IPS-18a (cell line): ENCODE results near the gene BAHD1.

Experiments
- H3K27ac ChIP-seq: one replicate; pipeline ENCODE4 v1.5.1; 2013; ENCODE audit warnings: low read length
- H3K27me3 ChIP-seq: one replicate; pipeline ENCODE4 v1.6.1; 2013; ENCODE audit warnings: mild to moderate bottlenecking, low read length; ENCODE audit not compliant: control insufficient read depth, insufficient read depth
- H3K36me3 ChIP-seq: one replicate; pipeline ENCODE4 v1.6.1; 2013; ENCODE audit warnings: low read depth, low read length; ENCODE audit not compliant: control insufficient read depth
- H3K4me1 ChIP-seq: one replicate; pipeline ENCODE4 v1.6.1; 2013; ENCODE audit warnings: low read depth, low read length; ENCODE audit not compliant: control insufficient read depth
- H3K4me3 ChIP-seq: one replicate; pipeline ENCODE4 v1.5.1; 2013; ENCODE audit warnings: low read length
- H3K9ac ChIP-seq: one replicate; pipeline ENCODE4 v1.6.1; 2013; ENCODE audit warnings: mild to moderate bottlenecking, low read length, moderate library complexity
- H3K9me3 ChIP-seq: one replicate; pipeline ENCODE4 v1.6.1; 2013; ENCODE audit warnings: low read depth, low read length; ENCODE audit not compliant: control insufficient read depth

The BAHD1 gene

DNA sequence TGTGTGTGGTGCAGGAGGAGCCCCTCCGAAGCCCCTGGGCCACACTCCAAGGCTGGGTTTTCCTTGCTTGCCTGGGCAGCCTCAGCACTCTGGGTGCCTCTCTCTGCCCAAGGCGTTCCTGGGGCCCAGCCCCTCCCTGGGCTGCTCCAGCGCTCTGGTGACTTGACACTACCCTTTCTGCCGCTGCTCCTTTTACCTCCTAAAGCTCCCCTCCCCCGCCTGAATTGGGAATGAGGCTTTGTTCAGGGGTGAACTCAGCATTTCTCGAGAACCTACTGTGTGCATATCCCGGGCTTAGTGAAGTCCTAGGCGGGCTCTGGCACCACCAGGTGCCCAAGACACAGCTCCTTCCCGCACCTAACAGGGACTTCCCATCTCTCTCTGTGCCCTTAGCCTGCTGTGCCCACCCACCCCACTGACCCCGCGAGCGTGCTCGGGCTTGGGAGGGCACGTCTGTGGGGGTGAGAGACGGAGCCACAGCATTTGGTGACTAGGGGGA, 1.2 kb upstream of the BAHD1 start:
- Histone ChIP-seq H3K9me3 (no peaks in the 10 kb centered on the region), H3K36me3 (no peaks in the 10 kb centered on the region), H3K4me3 (peak overlapping the region; percentile 87), H3K9ac (peak overlapping the region; percentile 94), H3K4me1 (peaks cover 42% of the 10 kb centered on the region), H3K27ac (peak overlapping the region; percentile 79), H3K27me3 (peaks cover 36% of the 10 kb centered on the region)

DNA sequence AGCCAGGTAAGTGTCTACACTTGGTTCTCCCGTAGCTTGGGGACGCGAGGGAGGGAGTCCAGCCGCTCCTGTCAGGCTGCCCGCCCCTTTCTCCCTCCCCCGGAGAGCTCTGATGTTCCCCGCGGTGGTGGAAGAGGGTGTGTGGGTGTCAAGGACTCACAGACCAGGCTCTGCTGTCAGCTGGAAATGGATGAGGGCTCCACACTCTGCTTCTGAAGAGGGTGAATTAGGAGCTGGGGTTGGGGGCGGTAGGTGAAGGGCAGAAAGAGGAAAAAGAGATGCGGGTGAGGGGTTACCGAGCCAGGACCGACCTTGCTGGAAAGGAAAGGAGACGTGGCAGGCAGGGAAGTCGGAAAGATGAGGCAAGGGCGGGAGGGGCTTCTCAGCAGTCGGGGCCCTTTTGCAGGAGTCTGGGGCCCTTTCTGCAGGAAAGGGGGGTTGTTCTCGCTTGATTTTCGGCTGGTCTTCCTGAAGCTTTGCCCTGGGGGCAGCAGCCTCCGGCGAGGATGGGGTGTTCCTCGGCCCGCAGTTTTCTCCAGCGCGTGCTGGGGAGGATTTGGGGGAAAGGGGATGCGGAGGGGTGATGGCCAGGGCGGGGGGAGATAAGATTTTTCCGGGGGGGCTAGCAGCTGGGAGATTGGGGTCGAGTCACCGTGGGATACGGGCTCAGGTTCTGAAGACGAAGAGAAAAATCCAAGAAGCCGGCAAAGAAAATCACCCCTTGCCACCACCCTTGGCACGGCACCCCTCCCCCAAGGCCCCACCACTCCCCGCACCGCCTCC, 602 bp upstream of the BAHD1 start:
- Histone ChIP-seq H3K9ac (peak overlapping the region; percentile 94), H3K27me3 (peaks cover 30% of the 10 kb centered on the region), H3K4me1 (peaks cover 45% of the 10 kb centered on the region), H3K4me3 (peak overlapping the region; percentile 87), H3K9me3 (no peaks in the 10 kb centered on the region), H3K27ac (peak overlapping the region; percentile 79), H3K36me3 (no peaks in the 10 kb centered on the region)

DNA sequence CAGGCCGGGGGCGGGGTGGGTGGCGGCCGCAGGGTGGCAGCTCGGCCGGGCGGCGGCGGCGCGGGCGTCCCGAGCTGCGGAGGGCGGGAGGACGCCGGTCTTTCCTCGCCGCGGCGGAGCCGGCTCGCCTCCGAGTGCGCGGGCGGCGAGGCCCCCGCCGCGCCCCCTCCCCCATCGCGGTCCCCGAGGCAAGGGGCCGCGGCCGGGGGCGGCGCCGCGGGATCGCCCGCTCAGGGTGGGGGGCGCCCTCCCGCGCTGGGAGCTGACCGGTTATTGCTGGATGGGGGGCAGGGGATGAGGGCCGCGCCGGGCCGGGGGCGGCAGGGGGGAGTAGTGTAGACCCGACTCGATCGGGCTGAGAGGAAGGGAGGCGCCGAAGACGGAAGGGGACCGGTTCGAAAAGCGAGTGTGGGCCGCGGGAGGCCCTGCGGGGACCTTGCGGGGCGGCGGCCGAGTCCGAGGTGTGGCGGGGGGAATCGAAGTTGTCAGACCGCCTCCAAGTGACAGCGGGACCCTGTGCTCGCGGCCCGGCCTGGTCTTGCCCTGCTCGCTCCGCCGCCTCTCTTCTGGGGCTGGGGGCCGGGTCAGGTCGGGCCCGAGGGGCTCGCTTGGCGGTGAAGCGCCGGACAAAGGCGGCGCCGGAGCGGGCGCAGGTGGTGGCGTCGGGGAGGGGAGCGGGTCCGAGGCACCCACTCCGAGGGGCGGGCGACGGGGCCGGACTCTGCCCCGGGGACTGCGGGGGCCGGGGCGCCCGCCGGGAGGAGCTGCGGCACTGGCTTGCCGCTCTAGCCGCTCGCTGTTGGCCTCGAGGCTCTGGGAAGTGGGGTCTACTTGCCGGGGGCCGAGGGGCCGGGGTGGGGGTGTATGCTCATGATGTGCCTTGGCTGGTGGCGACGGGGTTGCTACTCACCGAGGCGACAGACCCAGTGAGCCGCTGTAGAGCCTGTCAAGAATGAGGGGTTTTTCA, 1.1 kb downstream of the BAHD1 start:
- H3K27me3 ChIP-seq: peaks cover 15% of the 10 kb centered on the region
- H3K27ac ChIP-seq: no peak overlapping the region
- no peaks in the 10 kb centered on the region for H3K9me3 ChIP-seq
- H3K36me3 ChIP-seq: peaks cover 4% of the 10 kb centered on the region
- peaks cover 53% of the 10 kb centered on the region for H3K4me1 ChIP-seq
- peak overlapping the region; percentile 62 for H3K4me3 ChIP-seq
- peak overlapping the region; percentile 60 for H3K9ac ChIP-seq

DNA sequence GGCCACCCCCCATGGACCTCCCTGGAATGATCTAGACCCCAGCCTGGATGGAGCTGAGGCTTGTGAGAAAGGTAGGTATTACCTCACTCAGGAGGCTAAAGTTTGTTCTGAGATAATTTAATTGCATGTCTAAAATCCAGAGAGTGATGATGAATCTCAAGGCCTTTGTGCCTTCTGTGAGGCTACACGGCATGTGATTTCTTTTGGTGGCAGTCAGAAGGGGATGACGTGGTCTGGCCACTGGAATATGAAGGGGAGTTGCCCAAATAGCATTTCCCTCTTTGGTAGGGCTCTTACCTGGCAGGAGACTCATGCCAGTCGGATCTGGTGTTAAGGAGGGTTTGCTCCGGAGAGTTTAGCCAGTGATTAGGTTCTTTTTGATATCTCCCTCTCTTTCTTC, 2.5 kb downstream of the BAHD1 start:
- H3K9ac ChIP-seq: no peak overlapping the region
- peaks cover 47% of the 10 kb centered on the region for H3K4me1 ChIP-seq
- H3K9me3 ChIP-seq: no peaks in the 10 kb centered on the region
- H3K27me3 ChIP-seq: peaks cover under 1% of the 10 kb centered on the region
- H3K4me3 ChIP-seq: no peak overlapping the region
- no peak overlapping the region for H3K27ac ChIP-seq
- H3K36me3 ChIP-seq: peaks cover 6% of the 10 kb centered on the region

DNA sequence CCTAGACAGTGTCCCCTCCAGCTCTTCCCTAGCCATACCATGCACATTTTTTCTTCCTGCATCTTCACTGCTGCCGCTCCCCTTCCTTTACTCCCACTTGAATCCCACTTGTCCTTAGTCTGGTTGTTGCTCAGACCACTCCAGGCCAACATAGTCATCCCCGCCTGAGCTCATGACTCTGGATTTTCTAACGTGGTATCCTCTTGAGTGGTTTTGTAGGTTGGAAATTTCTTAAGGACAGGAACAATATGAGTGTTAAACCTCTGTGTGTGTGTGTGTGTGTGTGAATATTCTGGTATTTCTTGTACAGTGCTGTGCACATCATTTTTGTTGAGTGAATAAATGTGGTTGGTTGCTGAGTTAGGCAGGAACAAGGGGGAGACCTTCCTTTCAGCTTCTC, 3.1 kb downstream of the BAHD1 start:
- Histone ChIP-seq H3K9ac (no peak overlapping the region), H3K27me3 (no peaks in the 10 kb centered on the region), H3K9me3 (no peaks in the 10 kb centered on the region), H3K27ac (no peak overlapping the region), H3K4me1 (peaks cover 42% of the 10 kb centered on the region), H3K36me3 (peaks cover 6% of the 10 kb centered on the region), H3K4me3 (no peak overlapping the region)

DNA sequence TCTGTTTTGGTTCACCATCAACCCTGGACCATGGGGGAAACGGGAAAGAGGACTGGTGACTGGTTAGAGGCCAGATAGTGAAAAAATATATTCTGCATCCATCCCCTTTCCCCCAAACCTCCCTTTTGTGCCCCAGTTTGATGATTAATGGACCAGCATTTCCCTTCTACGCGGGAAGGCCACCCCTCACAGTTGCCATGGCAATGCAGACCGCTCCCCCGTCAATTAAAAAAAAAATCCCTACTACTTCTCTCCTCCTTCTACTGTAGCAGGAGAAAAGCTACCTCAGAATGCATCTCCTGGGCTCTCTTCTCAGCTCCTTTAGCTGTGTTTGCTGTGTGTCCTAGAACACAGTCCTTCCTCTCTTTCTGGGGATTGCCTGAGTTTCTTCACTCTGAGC, 4.0 kb downstream of the BAHD1 start:
- Histone ChIP-seq H3K9ac (no peak overlapping the region), H3K4me3 (peak overlapping the region; percentile 10), H3K4me1 (peaks cover 36% of the 10 kb centered on the region), H3K27me3 (no peaks in the 10 kb centered on the region), H3K9me3 (no peaks in the 10 kb centered on the region), H3K27ac (no peak overlapping the region), H3K36me3 (peaks cover 6% of the 10 kb centered on the region)

DNA sequence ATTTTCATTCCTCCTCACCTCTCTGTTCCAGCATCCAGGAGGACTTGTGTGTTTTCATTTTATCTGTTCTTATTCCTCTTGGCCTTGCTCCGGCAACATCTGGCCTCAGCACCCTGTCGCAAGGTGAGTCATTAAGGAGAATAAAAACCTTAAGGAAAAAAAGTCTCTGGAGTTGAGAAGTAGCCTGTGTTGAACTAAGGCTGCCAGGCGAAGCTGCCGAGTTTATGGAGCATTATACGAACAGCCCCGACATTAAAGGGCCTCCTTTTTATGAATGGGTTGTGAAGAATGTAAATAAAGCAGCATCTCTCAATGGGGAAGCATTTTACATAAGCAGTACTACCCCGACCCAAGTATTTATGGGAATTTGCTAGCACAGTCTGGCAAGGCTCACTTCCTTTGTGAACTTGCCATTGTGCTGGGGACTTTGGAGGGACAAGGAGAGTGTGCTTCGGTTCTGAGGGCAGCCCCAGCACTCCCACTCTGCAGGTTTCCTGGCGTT, 4.7 kb downstream of the BAHD1 start:
- Histone ChIP-seq H3K4me3 (peak overlapping the region; percentile 19), H3K4me1 (peaks cover 36% of the 10 kb centered on the region), H3K9ac (peak overlapping the region; percentile 20), H3K9me3 (no peaks in the 10 kb centered on the region), H3K27me3 (no peaks in the 10 kb centered on the region), H3K27ac (peak overlapping the region; percentile 18), H3K36me3 (peaks cover 6% of the 10 kb centered on the region)

DNA sequence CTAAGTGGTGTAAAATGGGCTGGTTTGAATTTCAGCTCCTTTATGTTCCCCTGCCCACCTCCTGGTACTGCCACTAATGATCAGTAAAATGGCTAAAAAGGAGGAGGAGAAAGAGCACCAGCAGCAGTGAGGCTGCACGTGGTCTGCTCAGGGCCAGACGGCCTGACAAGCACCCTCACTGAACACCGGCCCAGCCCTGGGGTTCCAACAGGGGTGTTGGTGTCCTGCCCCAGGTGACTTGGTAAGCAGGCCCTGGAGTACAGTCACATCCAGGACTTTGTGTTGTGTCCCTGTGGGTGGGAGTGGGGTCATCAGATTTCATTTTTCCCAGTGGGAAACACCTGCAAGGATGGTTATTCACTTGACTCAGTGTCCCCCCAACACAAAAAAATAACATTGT, 5.4 kb downstream of the BAHD1 start:
- H3K9me3 ChIP-seq: no peaks in the 10 kb centered on the region
- H3K4me1 ChIP-seq: peaks cover 37% of the 10 kb centered on the region
- H3K27me3 ChIP-seq: no peaks in the 10 kb centered on the region
- H3K36me3 ChIP-seq: peaks cover 6% of the 10 kb centered on the region
- peak overlapping the region; percentile 18 for H3K27ac ChIP-seq
- H3K4me3 ChIP-seq: no peak overlapping the region
- H3K9ac ChIP-seq: peak overlapping the region; percentile 20

DNA sequence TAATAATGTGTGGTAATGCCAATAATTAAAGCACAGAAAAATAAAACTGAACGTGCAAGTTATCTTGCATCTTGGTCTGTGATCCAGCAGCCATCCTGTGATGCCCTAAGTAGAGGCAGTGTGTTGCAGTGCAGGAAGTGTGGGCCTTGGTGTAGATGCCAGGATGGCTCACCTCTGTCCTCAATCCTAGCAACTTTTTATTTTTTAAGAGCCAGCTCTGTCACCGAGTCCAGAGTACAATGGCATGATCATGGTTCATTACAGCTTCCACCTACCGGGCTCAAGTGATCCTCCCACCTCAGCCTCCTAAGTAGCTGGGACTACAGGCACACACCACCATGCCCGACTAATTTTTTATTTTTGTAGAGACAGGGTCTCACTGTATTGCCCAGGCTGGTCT, 7.6 kb downstream of the BAHD1 start:
- no peak overlapping the region for H3K27ac ChIP-seq

DNA sequence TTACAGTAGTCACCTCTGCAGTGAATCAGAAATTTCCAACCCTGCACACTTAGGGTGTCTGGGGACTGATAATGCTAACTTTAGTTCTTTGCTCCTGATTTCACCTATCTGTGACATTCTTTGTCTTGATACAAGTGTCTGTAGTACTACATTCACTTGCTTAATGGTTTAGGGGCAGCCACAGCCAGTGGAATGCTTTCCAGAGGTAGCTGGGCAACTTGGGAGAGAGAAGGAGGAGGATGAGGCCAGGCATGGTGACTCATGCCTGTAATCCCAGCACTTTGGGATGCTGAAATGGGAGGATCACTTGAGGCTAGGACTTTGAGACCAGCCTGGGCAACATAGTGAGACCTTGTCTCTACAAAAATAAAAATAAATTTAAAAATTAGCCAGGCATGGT, 8.5 kb downstream of the BAHD1 start:
- H3K4me1 ChIP-seq: peaks cover 43% of the 10 kb centered on the region
- H3K9me3 ChIP-seq: no peaks in the 10 kb centered on the region
- peaks cover 6% of the 10 kb centered on the region for H3K36me3 ChIP-seq
- no peaks in the 10 kb centered on the region for H3K27me3 ChIP-seq
- H3K9ac ChIP-seq: no peak overlapping the region
- no peak overlapping the region for H3K4me3 ChIP-seq
- H3K27ac ChIP-seq: no peak overlapping the region

More for the DNA sequence above, 7.6 kb downstream of the BAHD1 start:
- H3K4me3 ChIP-seq: no peak overlapping the region
- H3K27me3 ChIP-seq: no peaks in the 10 kb centered on the region
- H3K9me3 ChIP-seq: no peaks in the 10 kb centered on the region
- no peak overlapping the region for H3K9ac ChIP-seq
- peaks cover 6% of the 10 kb centered on the region for H3K36me3 ChIP-seq
- H3K4me1 ChIP-seq: peaks cover 45% of the 10 kb centered on the region

DNA sequence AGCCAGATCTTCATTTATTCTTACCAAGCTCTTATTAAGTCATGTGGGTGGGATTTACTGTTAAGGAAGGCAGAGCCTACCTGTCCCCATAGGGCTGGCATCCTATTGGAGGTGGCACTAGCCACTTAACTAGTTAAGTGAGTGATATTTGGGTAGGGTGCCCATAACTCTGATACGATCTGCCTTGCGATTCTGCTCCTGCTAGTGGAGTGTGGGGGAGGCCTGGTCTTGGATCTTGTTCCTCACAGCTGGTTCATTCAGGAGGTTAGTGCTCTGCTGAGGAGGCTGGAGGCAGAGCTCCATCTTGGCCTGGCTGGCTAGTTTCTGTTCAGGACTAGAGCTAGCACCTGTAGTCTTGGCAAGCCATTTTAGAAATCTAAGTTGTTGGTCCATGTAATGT, 9.3 kb downstream of the BAHD1 start:
- Histone ChIP-seq H3K4me1 (peaks cover 35% of the 10 kb centered on the region), H3K9me3 (no peaks in the 10 kb centered on the region), H3K27ac (no peak overlapping the region), H3K27me3 (no peaks in the 10 kb centered on the region), H3K9ac (no peak overlapping the region), H3K36me3 (peaks cover 6% of the 10 kb centered on the region), H3K4me3 (no peak overlapping the region)
